HuH-7 (cell line): Measurements from ENCODE around the gene SULT1C2.
"Not testable (repeated sequence)": the region's sequence is repeated elsewhere in the genome, so short reads cannot be mapped to it uniquely, and the experiment has no call there.

Experiments used
- DNase-seq: peaks from one replicate; pipeline ENCODE4 v3.0.0; 2011; ENCODE audit warnings: low spot score

The SULT1C2 gene

GRCh38 chr2:108288534-108289106 lies at the start of gene SULT1C2:
SULT1C2 (plus strand) TSS chr2:108288895; CDS start chr2:108293668, 4,773 bp downstream.
- DNase-seq: peak; percentile 66

DNA sequence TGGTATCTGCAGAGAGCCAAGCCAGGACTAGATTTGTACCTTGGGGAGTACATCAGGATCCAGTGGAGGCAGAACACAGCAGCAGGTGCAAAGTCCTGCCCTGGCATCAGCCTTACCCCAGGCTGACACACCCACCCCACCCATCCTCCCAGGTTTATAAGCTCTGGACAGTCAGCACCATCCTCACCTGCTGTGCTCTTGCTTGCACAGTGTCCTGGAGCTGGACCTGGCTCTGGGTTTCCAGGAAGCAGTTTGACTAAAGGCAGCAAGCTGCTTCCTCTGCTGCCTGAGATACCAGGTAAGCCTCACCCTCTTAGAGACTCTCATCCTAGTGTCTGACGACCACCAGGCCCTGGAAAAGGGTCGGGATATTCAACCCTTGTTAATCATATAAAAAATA lies 48.9 kb upstream of the SULT1C2 start, which contains the start of gene SULT1C3:
SULT1C3 (plus strand) TSS at position 183 of the 400 bp plus-strand sequence. CDS start 7,227 bp downstream, outside the sequence.
- DNase-seq: no peak

GRCh38 chr2:108240966-108241365 lies 47.7 kb upstream of the SULT1C2 start:
- DNase-seq: no peak

GRCh38 chr2:108243566-108243965 lies 45.1 kb upstream of the SULT1C2 start:
- DNase-seq: no peak

GRCh38 chr2:108244667-108245414 lies 43.9 kb upstream of the SULT1C2 start:
- no peak for DNase-seq

DNA sequence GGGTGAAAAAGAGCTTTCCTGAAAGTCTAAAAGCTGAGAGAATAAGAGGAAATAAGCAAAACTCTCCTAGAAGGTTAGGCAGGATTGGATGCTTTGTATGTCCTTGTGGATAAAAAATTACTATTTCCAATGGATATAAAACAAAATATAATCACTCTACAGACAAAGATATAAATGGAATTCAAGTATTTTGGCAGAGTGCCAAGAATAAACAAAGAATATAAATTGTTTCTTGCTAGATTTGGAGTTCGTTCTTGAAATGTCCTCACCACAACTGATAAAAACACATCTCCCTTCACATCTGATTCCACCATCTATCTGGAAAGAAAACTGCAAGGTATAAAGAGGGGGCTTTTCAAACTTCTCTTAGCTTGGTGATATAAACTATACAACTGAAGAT lies 35.6 kb upstream of the SULT1C2 start:
- DNase-seq: no peak

DNA sequence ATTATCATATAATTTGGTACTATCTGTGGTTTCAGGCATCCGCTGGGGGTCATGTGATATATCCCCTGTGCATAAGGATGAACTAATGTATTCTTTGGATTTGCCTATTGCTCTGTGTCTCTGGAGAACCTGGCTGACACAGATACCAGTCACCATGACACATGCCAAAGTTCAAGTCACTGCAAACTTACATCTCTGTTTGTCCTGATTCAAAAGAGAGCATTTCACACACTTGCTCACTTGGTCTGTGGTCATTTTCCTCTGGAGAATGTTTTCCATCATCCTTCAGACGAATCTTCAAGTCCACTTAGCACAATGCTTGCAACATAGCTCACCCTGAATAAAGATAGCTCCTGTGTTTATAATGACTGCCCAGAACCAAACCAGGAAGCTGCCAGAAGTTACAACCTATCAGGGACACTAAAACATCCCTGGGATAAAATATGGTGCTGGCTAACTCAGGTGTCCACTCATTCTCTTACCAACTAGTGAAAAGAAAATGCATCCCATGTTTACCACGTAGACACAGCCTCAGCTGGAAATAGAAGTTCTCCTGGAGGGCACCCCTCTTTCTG lies 30.9 kb upstream of the SULT1C2 start:
- DNase-seq: no peak

GRCh38 chr2:108260773-108261172 lies 27.9 kb upstream of the SULT1C2 start:
- DNase-seq: no peak

DNA sequence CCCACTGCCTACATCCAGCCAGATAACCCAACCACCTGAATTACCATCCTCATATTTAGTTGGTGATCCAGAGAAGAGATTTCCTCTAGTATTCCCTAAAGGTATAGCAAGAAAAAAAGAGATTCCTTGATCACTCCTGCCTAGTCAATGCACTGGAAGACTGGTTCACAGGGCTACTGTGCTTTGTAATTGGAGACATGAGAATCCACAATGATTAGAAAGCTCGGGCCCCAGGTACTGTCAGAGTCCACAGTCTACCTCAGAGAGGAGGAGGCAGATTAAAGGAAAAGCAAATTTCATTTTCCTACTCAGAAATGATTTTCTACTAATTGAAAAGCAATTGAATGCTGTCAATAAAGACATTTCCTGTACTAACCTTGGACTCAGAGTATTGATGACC lies 26.7 kb upstream of the SULT1C2 start:
- no peak for DNase-seq

DNA sequence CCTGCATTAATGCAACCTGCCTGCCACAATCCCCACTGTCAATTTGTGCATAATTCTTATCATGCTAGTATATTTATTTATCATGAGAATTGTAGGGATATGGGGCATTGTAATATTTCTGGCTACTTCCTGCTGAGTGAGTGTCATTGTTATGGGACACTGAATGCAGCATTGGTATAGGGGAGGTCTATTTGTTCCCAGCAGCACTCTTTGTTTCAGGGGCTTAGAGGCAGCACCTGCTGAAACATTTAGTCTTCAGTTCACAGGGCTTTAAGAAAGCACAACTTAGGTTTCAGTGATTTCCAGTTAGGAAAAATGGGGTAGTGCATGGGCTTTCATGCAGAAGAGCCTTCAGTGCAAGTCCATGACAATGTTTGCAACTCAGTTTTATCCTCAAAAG lies 25.3 kb upstream of the SULT1C2 start:
- DNase-seq: no peak

DNA sequence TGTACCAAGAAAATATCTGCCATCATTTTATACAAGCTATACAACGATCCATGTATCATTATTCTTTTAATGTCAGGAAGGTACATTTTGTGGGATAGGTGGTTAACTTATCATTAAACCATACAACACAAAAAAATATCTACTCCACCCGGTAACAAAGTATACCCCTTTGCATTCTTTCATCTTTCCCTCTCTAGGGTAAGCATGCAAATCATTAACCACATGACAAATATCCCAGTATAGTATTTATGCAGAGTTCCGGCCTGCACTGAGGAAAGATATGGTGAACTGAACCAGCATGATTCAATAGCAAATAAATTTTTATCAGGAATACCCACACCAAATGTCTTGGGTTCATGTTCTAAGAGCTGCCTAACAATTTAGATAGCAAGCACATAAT lies 22.5 kb upstream of the SULT1C2 start:
- DNase-seq: no peak

DNA sequence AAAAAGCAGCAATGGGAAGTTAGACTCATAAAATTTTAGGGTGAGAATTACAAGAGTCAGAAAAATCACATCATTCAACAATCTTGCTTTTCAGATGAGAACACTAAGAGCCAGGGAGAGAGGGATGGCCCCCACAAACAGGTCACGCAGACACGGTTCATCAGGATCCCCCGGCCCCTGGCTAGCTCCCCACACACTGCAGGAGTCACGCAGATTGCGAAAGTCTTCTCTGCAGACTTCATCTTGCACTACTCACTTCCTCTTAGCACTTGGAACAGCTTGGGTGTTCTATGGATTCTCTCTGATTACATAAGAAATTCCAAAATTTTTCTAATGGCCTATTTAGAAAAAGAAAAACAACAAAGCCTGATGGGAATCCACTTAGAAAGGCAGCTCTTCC lies 21.6 kb upstream of the SULT1C2 start:
- no peak for DNase-seq

- no peak for DNase-seq
Observed at GRCh38 chr2:108268001-108268400, 20.7 kb upstream of the SULT1C2 start.

- DNase-seq: no peak
Observed at GRCh38 chr2:108270346-108270745, 18.3 kb upstream of the SULT1C2 start.

GRCh38 chr2:108270768-108271506 lies 17.8 kb upstream of the SULT1C2 start:
- peak; percentile 32 for DNase-seq

GRCh38 chr2:108271691-108272253 lies 16.9 kb upstream of the SULT1C2 start:
- no peak for DNase-seq

DNA sequence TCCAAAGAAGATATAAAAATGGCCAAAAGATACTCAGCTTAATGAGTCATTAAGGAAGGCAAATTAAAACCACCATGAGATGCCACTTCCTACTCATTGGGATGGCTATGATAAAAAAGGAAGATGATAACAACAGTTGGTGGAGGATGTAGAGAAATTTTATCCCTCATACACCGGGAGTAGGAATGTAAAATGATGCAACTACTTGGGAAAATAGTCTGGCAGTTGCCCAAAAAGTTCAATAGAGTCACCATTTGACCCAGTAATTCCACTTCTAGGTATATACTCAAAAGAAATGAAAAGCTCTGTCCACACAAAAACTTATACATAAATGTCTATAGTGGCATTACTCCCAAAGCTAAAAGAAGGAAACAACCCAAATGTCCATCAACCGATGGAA lies 10.1 kb upstream of the SULT1C2 start:
- no peak for DNase-seq

GRCh38 chr2:108279468-108279867 lies 9.2 kb upstream of the SULT1C2 start:
- no peak for DNase-seq

DNA sequence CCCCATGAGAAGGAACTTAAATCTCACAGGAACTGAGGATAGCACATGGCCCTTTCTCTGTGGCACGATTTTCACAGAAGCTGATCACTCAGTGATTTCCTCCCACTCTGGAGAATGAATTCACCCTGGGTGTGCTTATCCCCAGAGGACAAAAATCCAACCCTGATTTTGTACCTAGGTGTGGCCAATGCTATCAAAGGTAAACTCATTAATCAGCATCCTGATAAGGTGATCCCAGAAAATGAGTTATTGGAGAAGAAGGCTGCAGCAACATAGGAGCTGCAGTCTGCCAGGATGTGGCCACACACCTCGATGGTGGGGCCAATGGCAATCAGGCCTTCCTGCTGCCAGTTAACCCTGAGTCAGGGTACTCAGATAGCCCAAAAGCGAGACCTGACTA lies 8.2 kb upstream of the SULT1C2 start:
- no peak for DNase-seq

- not testable (repeated sequence) for DNase-seq
Observed at GRCh38 chr2:108284566-108284965, 4.1 kb upstream of the SULT1C2 start.

- no peak for DNase-seq
Observed at GRCh38 chr2:108285616-108286015, 3.1 kb upstream of the SULT1C2 start.

GRCh38 chr2:108287169-108287568 lies 1.5 kb upstream of the SULT1C2 start:
- no peak for DNase-seq
